Left ventricle myocardium superior (tissue), 1 donor: ENCODE results near the gene SEC61B. TPM values are rescaled to one million over a fixed set of nuclear protein-coding genes. Genes with fewer than 3 reads are reported as not detected.

Experiments used
- ATAC-seq: fragments of 200-7000 bp; cut with Tn5 transposase; one replicate; pipeline ENCODE4 v1.9.1; 2020; ENCODE audit warnings: mild to moderate bottlenecking, moderate library complexity
- DNase-seq: peaks from one replicate; pipeline ENCODE4 v3.0.0-alpha.2; 2020
- intact Hi-C: fragments of 100-400 bp; cut with micrococcal nuclease; formaldehyde crosslinking; loops from one replicate; pipeline ENCODE4 v1.11.0; 2022
- long read RNA-seq: library from polyadenylated mRNA; unstranded; transcript quantifications from one replicate; pipeline ENCODE4 v2.0.0, GENCODE V29; 2021
- total RNA-seq: library from RNA; stranded (reverse); fragmentation: NEBNext Ultra II Directional; extraction: Animal tissue kit (Norgen Biotek cat#: 25700); gene quantifications from one replicate; pipeline ENCODE4 v1.2.1, GENCODE V29; 2021
- donor health status: DM: no; HTN: yes; CAD: no; lungs with severe emphysema.

SEC61B gene
- 46.7 TPM for total RNA-seq
- long read RNA-seq, transcript SEC61B-201 (4 exons, 545 nt): major isoform, 31 of 33 reads
- long read RNA-seq, partial matches to known transcripts: 2 of 33 reads
- long read RNA-seq, other reads (novel, unspliced or antisense): 0 of 33 reads

DNA sequence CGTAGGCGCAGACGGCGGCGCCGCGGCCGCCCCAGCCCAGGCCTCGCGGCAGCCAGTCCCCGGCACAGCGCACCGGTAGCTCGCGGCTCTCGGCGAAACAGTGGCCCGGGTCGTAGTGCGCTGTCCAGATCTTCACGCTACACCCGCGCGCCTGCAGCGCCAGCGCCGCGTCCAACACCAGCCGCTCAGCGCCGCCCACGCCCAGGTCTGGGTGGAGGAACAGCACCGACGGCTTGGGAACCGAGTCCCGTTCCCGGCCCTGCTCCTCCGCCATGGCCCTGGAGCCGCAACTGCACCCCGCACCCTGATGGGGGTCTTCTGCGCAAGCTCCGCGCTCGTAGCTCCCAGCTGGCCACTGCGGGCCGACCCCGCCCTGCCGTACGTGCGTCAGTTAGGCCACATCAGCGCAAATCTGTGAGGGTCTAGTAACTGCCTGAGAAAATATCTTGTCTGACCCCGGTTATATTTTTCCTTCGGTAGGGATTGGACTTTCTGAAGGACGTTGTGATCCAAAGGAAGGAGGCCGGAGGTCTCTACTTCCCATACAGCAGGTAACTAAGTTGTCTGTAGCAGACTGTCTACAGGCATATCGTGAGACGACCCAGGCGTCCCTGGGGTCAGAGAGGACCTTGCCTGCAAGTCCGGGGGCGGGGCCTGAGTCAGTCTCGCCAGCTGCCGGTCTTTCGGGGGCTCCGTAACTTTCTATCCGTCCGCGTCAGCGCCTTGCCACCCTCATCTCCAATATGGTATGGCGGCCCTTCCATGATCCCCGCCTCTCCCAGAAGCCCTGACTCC lies at the start of gene SEC61B, which contains the start of gene ALG2:
TSS of gene SEC61B (plus strand) at position 662 of the 795 bp plus-strand sequence. CDS start at position 744, 82 bp downstream.
TSS of gene ALG2 (minus strand) at position 322 of the 795 bp plus-strand sequence. CDS start at position 274, 48 bp downstream.
- ATAC-seq (peak; percentile 99), DNase-seq (peak; percentile 97)
- intact Hi-C loops: no loop called here

DNA sequence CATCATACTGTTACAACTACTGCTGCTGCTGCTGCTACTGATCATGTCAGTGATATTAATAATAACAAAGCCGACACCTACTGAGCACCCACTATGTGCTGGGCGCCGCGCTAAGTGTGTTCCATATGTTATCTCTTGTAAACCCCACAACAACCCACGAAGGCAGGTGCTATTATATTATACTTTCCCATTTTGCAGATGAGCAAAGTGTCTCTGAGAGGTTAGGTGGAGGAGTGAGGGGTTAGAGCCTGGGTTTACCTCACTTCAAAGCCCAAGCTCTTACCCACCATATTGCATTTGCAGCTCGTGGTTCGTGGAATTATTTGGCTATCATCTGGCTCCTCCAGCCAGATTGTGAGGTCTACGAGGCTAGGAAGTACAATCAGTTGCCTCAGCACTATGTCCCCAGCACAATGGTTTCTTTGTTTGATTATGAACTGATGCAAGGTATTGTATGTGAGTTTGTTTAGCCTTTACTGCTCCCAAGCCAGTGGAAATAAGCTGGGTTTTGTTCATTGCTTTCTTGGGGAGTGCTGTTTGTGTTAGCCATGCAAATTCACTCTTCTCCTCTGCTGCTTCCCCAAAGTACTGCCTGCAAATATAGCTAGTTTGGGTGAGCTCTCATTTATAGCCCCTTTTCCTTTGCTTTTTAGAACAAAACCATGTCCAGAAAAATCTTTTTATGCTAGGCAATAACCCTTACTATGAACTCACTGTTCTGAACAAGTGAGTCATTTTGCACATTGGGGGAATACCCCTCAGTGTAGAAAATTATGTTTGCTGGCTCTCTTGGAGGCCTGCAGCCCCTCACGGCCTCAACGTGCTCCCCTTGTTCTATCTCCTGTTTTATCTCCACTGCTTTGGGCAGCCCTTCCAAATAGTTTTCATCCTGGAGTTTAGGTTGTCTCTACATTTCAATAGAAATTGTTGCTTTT lies 48.2 kb upstream of the SEC61B start:
- DNase-seq: no peak
- intact Hi-C loops: no loop called here
- no peak for ATAC-seq

DNA sequence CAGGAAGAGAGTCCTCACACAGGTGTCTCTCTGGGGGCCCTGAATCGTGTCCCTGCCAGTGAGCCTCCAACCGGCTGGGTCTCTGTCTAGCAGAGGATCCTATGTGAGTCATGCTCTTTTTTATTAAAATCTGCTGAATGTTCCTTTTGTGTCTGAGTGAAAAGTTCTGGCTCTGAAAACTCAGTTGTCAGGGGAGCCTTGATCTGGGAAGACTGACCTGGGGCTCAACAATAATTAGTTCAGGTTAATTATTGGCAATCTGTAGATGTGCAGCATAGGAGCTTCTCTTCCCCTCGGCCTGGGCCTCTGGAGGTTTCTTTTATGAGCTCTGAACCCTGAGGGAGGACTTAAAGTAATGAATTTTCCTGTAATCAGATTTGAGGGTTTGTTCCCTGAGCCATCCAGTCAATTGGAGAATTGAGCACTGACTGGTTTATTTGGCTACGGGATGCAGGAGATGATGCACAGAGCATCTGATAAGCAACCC lies 45.5 kb upstream of the SEC61B start:
- intact Hi-C loops: no loop called here
- ATAC-seq: no peak
- no peak for DNase-seq

DNA sequence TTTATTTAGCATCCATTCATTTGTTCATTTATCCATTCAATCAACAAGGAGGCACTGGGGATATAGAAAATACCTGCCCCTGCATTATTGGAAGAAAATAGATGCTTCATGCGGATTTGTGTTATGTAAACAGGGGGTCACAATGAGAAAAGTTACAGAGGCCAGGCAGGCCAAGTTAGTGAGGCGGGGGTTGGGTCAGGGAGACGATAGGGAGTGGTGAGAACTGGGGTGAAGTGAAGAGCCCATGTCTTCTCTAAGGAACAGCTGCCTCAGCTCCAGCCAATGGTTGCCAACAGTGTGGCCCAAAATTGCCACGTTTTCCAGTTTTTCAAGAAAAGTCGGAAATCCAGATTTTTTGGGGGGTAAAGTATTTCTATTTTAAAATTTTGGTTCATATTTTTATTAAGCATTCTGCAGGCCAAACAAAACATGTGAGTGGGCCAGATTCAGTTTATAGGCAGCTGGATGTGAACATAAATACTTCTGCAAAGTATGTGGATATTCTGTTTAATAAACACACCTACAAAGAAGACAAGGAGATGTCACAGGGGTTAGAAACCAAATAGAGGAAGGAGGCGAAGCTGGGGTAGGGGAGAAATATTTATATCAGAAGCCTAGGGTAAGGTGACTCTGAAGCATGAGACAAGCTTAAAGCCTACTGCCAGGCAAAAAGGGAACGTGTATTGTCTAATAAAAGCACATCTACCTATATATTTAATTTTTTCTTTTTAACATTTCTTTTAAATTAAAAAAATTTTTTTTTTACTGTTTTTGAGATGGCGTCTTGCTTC lies 44.3 kb upstream of the SEC61B start:
- no peak for DNase-seq
- intact Hi-C loops: no loop called here
- ATAC-seq: no peak

DNA sequence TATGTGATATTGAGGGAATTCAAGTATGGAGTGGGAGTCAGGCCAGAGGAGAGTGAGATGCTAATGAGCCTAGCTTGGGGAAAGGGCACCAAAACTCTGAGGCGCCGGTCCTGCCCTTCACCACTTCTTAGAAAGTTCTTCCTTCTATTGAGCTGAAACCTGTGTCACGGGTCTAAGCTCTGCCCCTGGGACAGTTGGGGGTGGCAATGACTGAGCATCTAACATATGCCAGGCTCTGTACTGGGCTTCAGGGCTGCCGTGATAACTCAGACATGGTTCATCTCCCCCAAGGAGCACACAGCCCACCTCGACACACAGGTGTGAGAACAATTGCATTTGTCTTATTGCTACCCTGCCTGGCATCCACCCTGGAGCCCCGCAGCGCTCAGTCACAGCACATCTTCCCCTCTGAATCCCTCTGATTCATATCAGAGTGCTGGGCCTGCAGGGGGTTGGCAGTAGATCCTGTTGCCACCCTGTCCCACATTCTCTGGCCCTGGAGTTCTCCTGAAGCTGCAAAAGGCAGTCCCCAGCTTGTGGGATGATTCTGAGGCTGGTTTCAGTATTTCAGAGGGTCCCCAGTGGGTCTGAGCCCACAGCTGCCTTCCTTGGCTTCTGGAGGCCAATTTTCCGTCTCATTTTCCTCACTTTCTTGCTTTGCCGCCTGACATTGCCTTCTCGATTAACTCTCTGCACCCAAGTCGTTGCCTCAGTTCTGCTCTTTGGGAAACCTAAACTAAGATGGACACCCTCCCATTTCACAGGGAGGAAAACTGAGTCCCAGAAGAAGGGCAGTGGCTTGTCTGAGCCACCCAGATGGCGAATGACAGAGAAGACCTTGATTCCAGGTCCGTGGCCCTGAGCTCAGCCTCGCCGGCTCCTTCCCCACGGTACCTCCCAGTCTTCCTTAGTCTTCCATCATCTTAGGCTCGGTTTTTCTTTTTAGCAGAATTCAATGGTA lies 42.9 kb upstream of the SEC61B start:
- intact Hi-C loops: no loop called here
- no peak for DNase-seq
- no peak for ATAC-seq

DNA sequence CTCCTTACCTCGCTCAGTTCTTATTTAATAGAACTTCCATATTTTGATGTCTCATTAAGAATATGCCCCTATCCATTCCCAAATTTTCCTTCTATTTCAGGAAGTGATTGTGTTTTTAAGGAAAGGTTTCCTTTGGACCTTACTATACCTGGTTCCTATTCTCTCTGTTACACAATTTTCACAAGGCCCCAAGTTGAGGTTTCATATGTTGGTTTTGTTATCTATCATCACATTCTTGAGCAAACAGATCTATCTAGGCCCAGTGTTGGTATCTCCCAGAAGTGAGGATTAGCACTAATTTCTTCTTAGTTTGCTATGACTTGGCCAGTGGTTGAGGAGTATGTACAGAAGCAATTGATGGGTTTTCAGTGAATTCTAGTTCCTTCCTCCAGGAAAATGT lies 41.9 kb upstream of the SEC61B start:
- intact Hi-C loops: no loop called here
- DNase-seq: no peak
- no peak for ATAC-seq

DNA sequence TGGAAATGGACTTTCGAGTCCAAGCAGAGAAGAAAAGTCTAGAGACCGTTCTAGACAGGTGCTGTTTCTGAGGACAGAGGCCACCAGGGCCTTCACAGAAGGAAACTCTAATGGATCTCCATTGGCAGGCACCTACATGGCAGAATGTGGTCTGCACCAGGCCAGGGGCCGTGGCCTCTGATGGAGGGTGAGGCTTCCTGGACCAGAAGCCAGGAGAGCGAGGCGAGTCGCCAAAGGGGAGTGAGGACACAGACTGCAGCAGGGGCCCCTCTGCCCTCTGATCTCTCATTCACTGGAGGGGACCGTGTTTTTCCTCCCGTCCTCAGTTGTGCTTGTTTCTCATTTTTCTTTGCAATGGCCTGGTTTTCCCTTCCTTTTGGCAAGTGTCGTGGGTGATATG lies 41.4 kb upstream of the SEC61B start:
- DNase-seq: no peak
- intact Hi-C loops: no loop called here
- no peak for ATAC-seq

- no peak for ATAC-seq
Observed at GRCh38 chr9:99181206-99181605, 40.9 kb upstream of the SEC61B start.

DNA sequence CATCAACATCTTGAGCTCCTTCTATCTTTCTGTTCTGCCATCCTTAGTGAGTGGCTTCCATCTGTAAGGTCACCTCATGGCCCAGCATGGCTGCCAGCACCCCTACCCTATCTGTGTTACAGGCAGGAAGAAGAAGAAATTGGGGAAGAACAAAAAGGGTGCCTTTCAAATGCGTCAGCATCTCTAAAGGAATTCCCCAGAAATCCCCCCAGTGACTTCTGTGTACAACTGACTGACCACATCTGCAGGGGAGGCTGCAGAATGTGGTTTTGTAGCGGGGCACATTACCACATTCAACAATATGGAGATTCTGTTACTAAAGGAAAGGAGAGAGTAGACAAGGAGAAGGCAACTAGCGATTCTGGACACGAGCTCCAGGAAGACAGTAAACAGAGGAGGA lies 40.5 kb upstream of the SEC61B start:
- intact Hi-C loops: no loop called here
- DNase-seq: no peak

More at GRCh38 chr9:99181206-99181605, 40.9 kb upstream of the SEC61B start:
- intact Hi-C loops: no loop called here
- DNase-seq: no peak

GRCh38 chr9:99182356-99182755 lies 39.7 kb upstream of the SEC61B start:
- intact Hi-C loops: no loop called here
- ATAC-seq (no peak), DNase-seq (no peak)

More for the DNA sequence above, 40.5 kb upstream of the SEC61B start:
- ATAC-seq: no peak

GRCh38 chr9:99183616-99184015 lies 38.5 kb upstream of the SEC61B start:
- ATAC-seq (no peak), DNase-seq (no peak)
- intact Hi-C loops: no loop called here

DNA sequence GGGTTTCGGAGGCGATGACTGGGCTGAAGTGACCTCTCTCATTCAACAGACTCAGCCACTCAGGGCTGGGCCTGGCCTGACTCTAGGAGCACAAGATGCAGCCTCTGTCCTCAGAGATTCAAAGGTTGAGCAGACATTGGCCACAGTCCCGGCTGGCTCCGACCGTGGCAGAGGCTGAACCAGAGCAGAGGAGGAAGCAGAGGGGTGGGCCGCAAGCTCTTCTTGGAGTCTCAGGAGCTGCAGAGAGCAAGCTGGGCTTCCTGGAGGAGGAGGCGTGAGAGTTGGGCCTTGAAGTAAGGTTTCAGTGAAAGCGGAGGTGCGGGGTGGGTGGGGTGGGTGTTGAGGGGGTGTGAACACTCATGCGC lies 38.0 kb upstream of the SEC61B start:
- intact Hi-C loops: no loop called here
- ATAC-seq (peak; percentile 37), DNase-seq (peak; percentile 60)

DNA sequence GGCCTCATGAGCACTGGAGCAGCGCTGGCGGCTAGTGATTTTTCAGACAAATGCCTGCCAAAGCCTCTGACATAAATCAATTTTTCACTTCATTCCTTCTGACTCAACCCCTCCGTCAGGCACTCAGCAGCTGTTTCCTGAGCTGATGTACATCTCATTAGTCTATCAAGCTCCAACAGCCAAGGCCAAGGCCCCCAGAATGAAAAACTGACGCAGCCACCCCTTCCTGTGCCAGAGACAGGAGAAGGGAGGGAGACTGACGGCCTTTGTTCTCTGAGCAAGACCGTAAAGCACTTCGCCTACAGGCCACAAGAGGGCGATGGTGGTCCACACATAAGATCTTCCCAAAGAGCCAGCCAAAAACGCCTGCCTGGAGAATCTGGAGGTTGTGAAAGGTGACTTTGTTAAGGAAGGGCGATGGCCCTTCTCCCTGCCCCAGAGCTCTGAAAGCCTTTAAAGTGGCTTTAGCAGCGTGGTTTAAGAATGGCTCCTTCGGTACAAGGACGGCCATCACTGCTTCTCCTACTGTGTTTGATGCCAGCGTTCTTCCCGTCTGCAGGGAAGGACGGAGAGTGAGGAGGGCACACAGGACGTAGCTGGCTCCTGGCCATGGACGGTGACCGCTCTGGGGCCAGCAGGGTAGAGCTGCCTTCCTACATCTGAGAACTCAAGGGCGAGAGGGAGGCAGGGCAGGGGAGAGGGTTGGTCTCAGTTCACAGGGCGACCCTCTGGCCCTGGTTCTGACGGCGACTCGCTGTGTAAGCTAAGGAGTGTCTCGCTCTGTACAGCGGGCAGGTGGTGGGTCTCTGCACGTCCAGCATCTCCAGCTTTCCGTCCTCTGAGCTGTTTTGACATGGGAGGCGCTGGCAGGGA lies 37.4 kb upstream of the SEC61B start:
- peak; percentile 90 for DNase-seq
- intact Hi-C loops: no loop called here
- ATAC-seq: peak; percentile 96

DNA sequence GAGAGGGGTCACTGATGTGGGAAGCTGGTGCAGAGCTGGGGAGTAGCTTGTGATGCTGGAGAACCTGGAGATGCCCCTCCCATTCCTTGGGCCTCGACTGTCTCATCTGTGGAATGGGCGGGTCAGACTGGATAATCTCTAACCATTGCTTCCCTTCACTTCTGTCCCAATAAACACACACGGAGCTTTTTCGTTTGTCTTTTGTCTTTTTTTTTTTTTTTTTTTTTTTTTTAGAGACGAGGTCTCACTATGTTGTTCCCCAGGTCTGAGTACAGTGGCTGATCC lies 36.8 kb upstream of the SEC61B start:
- intact Hi-C loops: no loop called here
- DNase-seq: no peak

DNA sequence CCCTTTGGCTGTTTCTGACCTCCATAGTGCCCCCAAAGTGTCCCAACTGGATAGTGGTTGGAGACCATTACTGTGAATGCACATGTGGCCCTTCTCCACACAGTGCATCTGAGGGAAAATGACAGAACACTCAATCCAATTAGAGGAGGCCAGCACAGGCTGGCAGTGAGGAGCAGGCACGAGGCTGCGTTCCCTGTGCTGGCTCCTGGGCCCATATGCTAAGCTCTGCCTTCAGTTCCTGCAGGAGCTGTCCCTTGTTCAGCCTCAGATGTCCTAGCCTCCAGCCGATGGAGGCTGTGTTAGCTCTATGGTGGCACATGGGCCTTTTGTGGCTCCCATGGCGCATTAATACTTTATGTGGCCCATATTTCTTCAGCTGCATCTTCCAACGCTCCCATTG lies 36.1 kb upstream of the SEC61B start:
- ATAC-seq: no peak
- intact Hi-C loops: no loop called here
- no peak for DNase-seq

More for the DNA sequence above, 36.8 kb upstream of the SEC61B start:
- ATAC-seq: no peak

- no peak for DNase-seq
- intact Hi-C loops: no loop called here
- no peak for ATAC-seq
Observed at GRCh38 chr9:99187311-99187710, 34.8 kb upstream of the SEC61B start.

GRCh38 chr9:99189186-99189585 lies 32.9 kb upstream of the SEC61B start:
- ATAC-seq: no peak
- DNase-seq: no peak
- intact Hi-C loops: no loop called here
